Liver (tissue), 9 donors: ENCODE results near the gene DSCAM. TPM values are rescaled to one million over a fixed set of nuclear protein-coding genes. Genes with fewer than 3 reads are reported as not detected.

Source experiments
- DNase-seq: peaks from one replicate; pipeline ENCODE4 v3.0.0-alpha.2; 2017; ENCODE audit warnings: low spot score
- H3K27ac ChIP-seq, 2 donors: one replicate each; pipeline ENCODE4 v1.7.0; 2013; ENCODE audit warnings: inconsistent platforms in 2 of 2, low read length in 2 of 2, control low read depth in 1 of 2, low read depth in 1 of 2, mild to moderate bottlenecking in 1 of 2
- H3K27me3 ChIP-seq, 4 donors: one replicate each; pipeline versions ENCODE4 v1.6.1 to v1.7.0; 2013; ENCODE audit warnings: low read length in 3 of 4, inconsistent platforms in 1 of 4, mild to moderate bottlenecking in 1 of 4, moderate library complexity in 1 of 4; ENCODE audit not compliant: control insufficient read depth in 4 of 4, insufficient read depth in 4 of 4
- H3K36me3 ChIP-seq, 4 donors: one replicate each; pipeline versions ENCODE4 v1.6.1 to v1.7.0; 2013; ENCODE audit warnings: low read length in 3 of 4, mild to moderate bottlenecking in 3 of 4, low read depth in 1 of 4, moderate library complexity in 1 of 4; ENCODE audit not compliant: control insufficient read depth in 4 of 4, insufficient read depth in 3 of 4
- H3K4me1 ChIP-seq, 4 donors: one replicate each; pipeline versions ENCODE4 v1.6.1 to v1.7.0; 2013; ENCODE audit warnings: low read length in 3 of 4, mild to moderate bottlenecking in 3 of 4, moderate library complexity in 1 of 4; ENCODE audit not compliant: control insufficient read depth in 4 of 4, insufficient read depth in 4 of 4
- H3K4me3 ChIP-seq, 3 donors: one replicate each; pipeline versions ENCODE4 v1.6.1 to v1.7.0; 2013; ENCODE audit warnings: low read length in 3 of 3, control low read depth in 1 of 3, low read depth in 1 of 3, mild to moderate bottlenecking in 1 of 3
- H3K9ac ChIP-seq, 2 donors: one replicate each; pipeline ENCODE4 v1.7.0; 2013; ENCODE audit warnings: low read length in 2 of 2, mild to moderate bottlenecking in 2 of 2, moderate library complexity in 2 of 2, control low read depth in 1 of 2, low read depth in 1 of 2
- H3K9me3 ChIP-seq, 4 donors: one replicate each; pipeline versions ENCODE4 v1.6.1 to v1.7.0; 2013; ENCODE audit warnings: low read length in 3 of 4; ENCODE audit not compliant: control insufficient read depth in 4 of 4
- CTCF ChIP-seq: fragments of 150-350 bp; IDR thresholded peaks from 2 replicates; pipeline ENCODE4 v1.5.1; 2017; ENCODE audit warnings: improper control_type of control experiment, low read depth, low read length; ENCODE audit not compliant: missing input control
- EGR1 ChIP-seq, 2 donors: IDR thresholded peaks; 2 replicates each; pipeline ENCODE4 v1.6.1; 2016 to 2018; ENCODE audit warnings: antibody characterized with exemption in 2 of 2, low read depth in 2 of 2
- FOXA1 ChIP-seq: IDR thresholded peaks from 2 replicates; pipeline ENCODE4 v1.6.1; 2016; ENCODE audit warnings: antibody characterized with exemption
- FOXA2 ChIP-seq: IDR thresholded peaks from 2 replicates; pipeline ENCODE4 v1.6.1; 2016; ENCODE audit warnings: antibody characterized with exemption
- GABPA ChIP-seq, 2 donors: IDR thresholded peaks in 1 of 2; conservative IDR thresholded peaks in 1 of 2; 2 replicates each; pipeline ENCODE4 v1.6.1; 2016; ENCODE audit warnings: antibody characterized with exemption in 2 of 2, mild to moderate bottlenecking in 1 of 2, moderate library complexity in 1 of 2
- HNF4A ChIP-seq, 2 donors: conservative IDR thresholded peaks; 2 replicates each; pipeline ENCODE4 v1.6.1; 2016; ENCODE audit warnings: antibody characterized with exemption in 2 of 2, mild to moderate bottlenecking in 2 of 2
- HNF4G ChIP-seq: IDR thresholded peaks from 2 replicates; pipeline ENCODE4 v1.6.1; 2016; ENCODE audit warnings: antibody characterized with exemption
- JUND ChIP-seq, 2 donors: IDR thresholded peaks; 2 replicates each; pipeline ENCODE4 v1.6.1; 2016; ENCODE audit warnings: antibody characterized with exemption in 2 of 2
- NR2F2 ChIP-seq: IDR thresholded peaks from 2 replicates; pipeline ENCODE4 v1.6.1; 2016; ENCODE audit warnings: antibody characterized with exemption
- RAD21 ChIP-seq, 2 donors: IDR thresholded peaks; 2 replicates each; pipeline ENCODE4 v1.6.1; 2016; ENCODE audit warnings: antibody characterized with exemption in 2 of 2, mild to moderate bottlenecking in 2 of 2
- RXRA ChIP-seq, 2 donors: IDR thresholded peaks; 2 replicates each; pipeline ENCODE4 v1.6.1; 2017 to 2018; ENCODE audit warnings: antibody characterized with exemption in 2 of 2, mild to moderate bottlenecking in 1 of 2
- SP1 ChIP-seq: IDR thresholded peaks from 2 replicates; pipeline ENCODE4 v1.6.1; 2018; ENCODE audit warnings: antibody characterized with exemption, mild to moderate bottlenecking
- TAF1 ChIP-seq: conservative IDR thresholded peaks from 2 replicates; pipeline ENCODE4 v1.6.1; 2016; ENCODE audit warnings: antibody characterized with exemption, mild to moderate bottlenecking
- YY1 ChIP-seq: IDR thresholded peaks from 2 replicates; pipeline ENCODE4 v1.6.1; 2016; ENCODE audit warnings: antibody characterized with exemption, mild to moderate bottlenecking
- WGBS: extraction: QIAGEN DNeasy Blood & Tissue Kit; methylation state at CpG from one replicate; pipeline ENCODE4 v1.1.7; 2013; 5-methylcytosine and 5-hydroxymethylcytosine counted together
- polyA plus RNA-seq, 2 donors: library from polyadenylated mRNA; stranded (reverse) in 1 of 2; unstranded in 1 of 2; fragments of 200-250 nt in 1 of 2; fragments of >200 nt in 1 of 2; fragmentation: Nextera tagmentation in 1 of 2; extraction: Ambion mirVana in 1 of 2; gene quantifications; one replicate each; pipeline versions ENCODE4 v1.2.1 to v1.2.3, GENCODE V29; 2013 to 2015
- total RNA-seq, 2 donors: library from RNA; depleted of rRNA; stranded (reverse); fragments of >200 nt; gene quantifications; one replicate each; pipeline ENCODE4 v1.2.3, GENCODE V29; 2014
- TF ChIP-seq, protein P1 (sequence below): IDR thresholded peaks from 2 replicates; pipeline ENCODE4 v1.6.1; 2016; ENCODE audit warnings: antibody characterized with exemption
- TF ChIP-seq, protein P2 (sequence below): IDR thresholded peaks from 2 replicates; pipeline ENCODE4 v1.6.1; 2016; ENCODE audit warnings: antibody characterized with exemption, mild to moderate bottlenecking
- TF ChIP-seq, protein P3 (sequence below): IDR thresholded peaks from 2 replicates; pipeline ENCODE4 v1.6.1; 2016; ENCODE audit warnings: antibody characterized with exemption
- TF ChIP-seq, protein P4 (sequence below): IDR thresholded peaks from 2 replicates; pipeline ENCODE4 v1.6.1; 2016; ENCODE audit warnings: antibody characterized with exemption
- donor health status: healthy.
- donor health status: healthy.
- donor health status: healthy.
- donor health status: healthy.
- donor health status: healthy.

DSCAM gene
- total and polyA plus RNA-seq, 4 donors = 0.02 to 0.23 (median 0.10) TPM

DNA sequence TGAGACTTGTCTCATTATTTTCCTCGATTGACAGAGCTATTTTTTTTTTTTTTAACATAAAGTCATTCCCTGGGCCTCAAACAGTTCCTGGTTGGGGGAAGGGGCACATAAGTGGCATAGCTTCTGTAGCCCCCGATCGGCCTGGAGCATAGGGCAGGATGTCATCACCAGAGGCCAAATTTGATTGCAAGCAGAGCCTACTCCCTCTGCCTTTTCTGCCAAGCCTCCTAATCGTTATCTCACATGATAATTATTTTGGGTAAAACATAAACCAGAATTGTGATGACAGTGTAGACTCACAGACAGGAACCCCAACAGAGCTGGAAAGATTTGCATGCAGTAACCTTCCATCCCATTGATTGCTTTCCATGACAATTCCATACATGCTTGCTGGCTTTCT lies 574.9 kb downstream of the DSCAM start (continued):
- TF ChIP-seq CTCF = no peak
- no peak for TF ChIP-seq GABPA (IDR thresholded peaks at IDR 0.05 in 1 of 2, conservative IDR thresholded peaks at IDR 0.05 in 1 of 2)
- TF ChIP-seq, protein P1, sequence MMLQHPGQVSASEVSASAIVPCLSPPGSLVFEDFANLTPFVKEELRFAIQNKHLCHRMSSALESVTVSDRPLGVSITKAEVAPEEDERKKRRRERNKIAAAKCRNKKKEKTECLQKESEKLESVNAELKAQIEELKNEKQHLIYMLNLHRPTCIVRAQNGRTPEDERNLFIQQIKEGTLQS = no peak
- TF ChIP-seq, protein P2, sequence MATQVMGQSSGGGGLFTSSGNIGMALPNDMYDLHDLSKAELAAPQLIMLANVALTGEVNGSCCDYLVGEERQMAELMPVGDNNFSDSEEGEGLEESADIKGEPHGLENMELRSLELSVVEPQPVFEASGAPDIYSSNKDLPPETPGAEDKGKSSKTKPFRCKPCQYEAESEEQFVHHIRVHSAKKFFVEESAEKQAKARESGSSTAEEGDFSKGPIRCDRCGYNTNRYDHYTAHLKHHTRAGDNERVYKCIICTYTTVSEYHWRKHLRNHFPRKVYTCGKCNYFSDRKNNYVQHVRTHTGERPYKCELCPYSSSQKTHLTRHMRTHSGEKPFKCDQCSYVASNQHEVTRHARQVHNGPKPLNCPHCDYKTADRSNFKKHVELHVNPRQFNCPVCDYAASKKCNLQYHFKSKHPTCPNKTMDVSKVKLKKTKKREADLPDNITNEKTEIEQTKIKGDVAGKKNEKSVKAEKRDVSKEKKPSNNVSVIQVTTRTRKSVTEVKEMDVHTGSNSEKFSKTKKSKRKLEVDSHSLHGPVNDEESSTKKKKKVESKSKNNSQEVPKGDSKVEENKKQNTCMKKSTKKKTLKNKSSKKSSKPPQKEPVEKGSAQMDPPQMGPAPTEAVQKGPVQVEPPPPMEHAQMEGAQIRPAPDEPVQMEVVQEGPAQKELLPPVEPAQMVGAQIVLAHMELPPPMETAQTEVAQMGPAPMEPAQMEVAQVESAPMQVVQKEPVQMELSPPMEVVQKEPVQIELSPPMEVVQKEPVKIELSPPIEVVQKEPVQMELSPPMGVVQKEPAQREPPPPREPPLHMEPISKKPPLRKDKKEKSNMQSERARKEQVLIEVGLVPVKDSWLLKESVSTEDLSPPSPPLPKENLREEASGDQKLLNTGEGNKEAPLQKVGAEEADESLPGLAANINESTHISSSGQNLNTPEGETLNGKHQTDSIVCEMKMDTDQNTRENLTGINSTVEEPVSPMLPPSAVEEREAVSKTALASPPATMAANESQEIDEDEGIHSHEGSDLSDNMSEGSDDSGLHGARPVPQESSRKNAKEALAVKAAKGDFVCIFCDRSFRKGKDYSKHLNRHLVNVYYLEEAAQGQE = no peak
- no peak for TF ChIP-seq HNF4G

GRCh38 chr21:40271164-40271563 lies 575.8 kb downstream of the DSCAM start:
- no peaks in the 10 kb centered on the region for H3K27me3 ChIP-seq
- H3K9me3 ChIP-seq = no peaks in the 10 kb centered on the region
- no peak overlapping the region for H3K9ac ChIP-seq
- H3K36me3 ChIP-seq = no peaks in the 10 kb centered on the region
- H3K27ac ChIP-seq = no peak overlapping the region
- TF ChIP-seq, protein P2 = no peak
- TF ChIP-seq SP1 (no peak), FOXA2 (no peak), CTCF (no peak), RXRA (IDR thresholded peaks at IDR 0.05) (no peak), HNF4A (conservative IDR thresholded peaks at IDR 0.05) (no peak), TAF1 (no peak), FOXA1 (no peak), EGR1 (IDR thresholded peaks at IDR 0.05; ENCODE audit: low read depth in 2 of 2) (no peak), HNF4G (no peak), YY1 (no peak), JUND (IDR thresholded peaks at IDR 0.05) (no peak), GABPA (IDR thresholded peaks at IDR 0.05 in 1 of 2, conservative IDR thresholded peaks at IDR 0.05 in 1 of 2) (no peak), NR2F2 (no peak), RAD21 (IDR thresholded peaks at IDR 0.05) (no peak)
- TF ChIP-seq, protein P3, sequence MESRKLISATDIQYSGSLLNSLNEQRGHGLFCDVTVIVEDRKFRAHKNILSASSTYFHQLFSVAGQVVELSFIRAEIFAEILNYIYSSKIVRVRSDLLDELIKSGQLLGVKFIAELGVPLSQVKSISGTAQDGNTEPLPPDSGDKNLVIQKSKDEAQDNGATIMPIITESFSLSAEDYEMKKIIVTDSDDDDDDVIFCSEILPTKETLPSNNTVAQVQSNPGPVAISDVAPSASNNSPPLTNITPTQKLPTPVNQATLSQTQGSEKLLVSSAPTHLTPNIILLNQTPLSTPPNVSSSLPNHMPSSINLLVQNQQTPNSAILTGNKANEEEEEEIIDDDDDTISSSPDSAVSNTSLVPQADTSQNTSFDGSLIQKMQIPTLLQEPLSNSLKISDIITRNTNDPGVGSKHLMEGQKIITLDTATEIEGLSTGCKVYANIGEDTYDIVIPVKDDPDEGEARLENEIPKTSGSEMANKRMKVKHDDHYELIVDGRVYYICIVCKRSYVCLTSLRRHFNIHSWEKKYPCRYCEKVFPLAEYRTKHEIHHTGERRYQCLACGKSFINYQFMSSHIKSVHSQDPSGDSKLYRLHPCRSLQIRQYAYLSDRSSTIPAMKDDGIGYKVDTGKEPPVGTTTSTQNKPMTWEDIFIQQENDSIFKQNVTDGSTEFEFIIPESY = no peak
- TF ChIP-seq, protein P4, sequence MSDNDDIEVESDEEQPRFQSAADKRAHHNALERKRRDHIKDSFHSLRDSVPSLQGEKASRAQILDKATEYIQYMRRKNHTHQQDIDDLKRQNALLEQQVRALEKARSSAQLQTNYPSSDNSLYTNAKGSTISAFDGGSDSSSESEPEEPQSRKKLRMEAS = no peak
- TF ChIP-seq, protein P1 = no peak
- no peak overlapping the region for H3K4me3 ChIP-seq
- 66% methylated on average over 9 of the region's 9 CpGs for WGBS
- DNase-seq = no peak
- H3K4me1 ChIP-seq = no peaks in the 10 kb centered on the region
